A549 (cell line): Measurements from ENCODE around the gene PXDC1. TPM values are rescaled to one million over a fixed set of nuclear protein-coding genes. Genes with fewer than 3 reads are reported as not detected.

Source experiments
- ATAC-seq, 2 experiments: fragments of 200-7000 bp in 1 of 2; fragments of >200 bp in 1 of 2; cut with Nextera tagmentation in 1 of 2; cut with Tn5 transposase in 1 of 2; 3 replicates each; pipeline versions ENCODE4 v1.8.0 to v1.9.1; 2018 to 2020; ENCODE audit warnings: mild to moderate bottlenecking in 1 of 2, moderate library complexity in 1 of 2
- CTCF ChIA-PET: fragments of 300-600 bp; sonication (Branson Sonifier 250); formaldehyde crosslinking; extraction: SDS; loops from one replicate; lab custom pipeline; 2021; ENCODE audit warnings: antibody characterized with exemption, inconsistent platforms; lab: Yijun Ruan, JAX
- POLR2A ChIA-PET: fragments of 350-600 bp; formaldehyde crosslinking; extraction: SDS; loops from one replicate; lab custom pipeline; 2021; ENCODE audit warnings: antibody characterized with exemption, inconsistent platforms; lab: Yijun Ruan, JAX
- DNase-seq, 2 experiments: peaks; one replicate each; pipeline versions ENCODE4 v3.0.0 to v3.0.0-alpha.2; 2011 to 2016; ENCODE audit warnings: low read depth in 1 of 2, low spot score in 1 of 2
- FAIRE-seq: peaks from 2 replicates; lab custom pipeline; 2011; peaks lifted over from hg19 to GRCh38; lab: Jason Lieb, UNC
- H3K27ac ChIP-seq, 2 experiments: fragments of >200 bp; sonication (Bioruptor Twin); formaldehyde crosslinking; 3 replicates each; pipeline ENCODE4 v1.5.1; 2016 to 2017
- H3K4me1 ChIP-seq: fragments of >200 bp; sonication (Bioruptor Twin); formaldehyde crosslinking; 3 replicates; pipeline ENCODE4 v1.6.1; 2016
- H3K4me2 ChIP-seq: fragments of >200 bp; sonication (Bioruptor Twin); formaldehyde crosslinking; 3 replicates; pipeline ENCODE4 v1.6.1; 2016
- H3K4me3 ChIP-seq: fragments of >200 bp; sonication (Bioruptor Twin); formaldehyde crosslinking; 3 replicates; pipeline ENCODE4 v1.5.1; 2016
- H3K9me3 ChIP-seq: fragments of >200 bp; sonication (Bioruptor Twin); formaldehyde crosslinking; 3 replicates; pipeline ENCODE4 v1.6.1; 2016
- CHD2 ChIP-seq: fragments of 150-350 bp; IDR thresholded peaks from 2 replicates; pipeline ENCODE4 v1.6.1; 2014; ENCODE audit warnings: low read length; ENCODE audit not compliant: partially characterized antibody
- MYC ChIP-seq: IDR thresholded peaks from 2 replicates; pipeline ENCODE4 v1.6.1; 2012; ENCODE audit warnings: mild to moderate bottlenecking, inconsistent platforms, low read length, improper control_type of control experiment, borderline replicate concordance
- NPAS2 ChIP-seq: fragments of 250-450 bp; sonication (Bioruptor Pico); IDR thresholded peaks from 2 replicates; pipeline ENCODE4 v1.8.0; 2022; ENCODE audit warnings: mild to moderate bottlenecking, moderate library complexity, borderline replicate concordance
- PBX3 ChIP-seq: IDR thresholded peaks from 2 replicates; pipeline ENCODE4 v1.6.1; 2012
- PHF8 ChIP-seq: fragments of 200-600 bp; sonication (generic); IDR thresholded peaks from 2 replicates; pipeline ENCODE4 v1.6.1; 2016; ENCODE audit warnings: low read depth, mild to moderate bottlenecking, antibody characterized with exemption, moderate library complexity, borderline replicate concordance
- POLR2A ChIP-seq: IDR thresholded peaks from 2 replicates; pipeline ENCODE4 v1.6.1; 2012; ENCODE audit warnings: mild to moderate bottlenecking, low read length
- RAD21 ChIP-seq, 2 experiments: fragments of >200 bp in 1 of 2; sonication (Bioruptor Twin) in 1 of 2; formaldehyde crosslinking in 1 of 2; IDR thresholded peaks in 1 of 2; conservative IDR thresholded peaks in 1 of 2; 2 replicates in 1 of 2; 3 replicates in 1 of 2; pipeline ENCODE4 v1.6.1; 2012 to 2018; ENCODE audit warnings: inconsistent platforms in 1 of 2
- RCOR1 ChIP-seq: fragments of 150-350 bp; IDR thresholded peaks from 2 replicates; pipeline ENCODE4 v1.6.1; 2014; ENCODE audit warnings: antibody characterized with exemption, low read length, low read depth
- RNF2 ChIP-seq: fragments of 200-600 bp; sonication (generic); IDR thresholded peaks from 2 replicates; pipeline ENCODE4 v1.6.1; 2016; ENCODE audit warnings: low read depth, mild to moderate bottlenecking, antibody characterized with exemption, moderate library complexity, borderline replicate concordance
- SMC3 ChIP-seq: fragments of >200 bp; sonication (Bioruptor Twin); formaldehyde crosslinking; IDR thresholded peaks from 3 replicates; pipeline ENCODE4 v1.6.1; 2018; ENCODE audit warnings: inconsistent platforms
- TP53 ChIP-seq: fragments of 250-450 bp; sonication (Bioruptor Pico); IDR thresholded peaks from 2 replicates; pipeline ENCODE4 v1.5.0; 2021; ENCODE audit warnings: mild to moderate bottlenecking, moderate library complexity
- ZFP36 ChIP-seq: fragments of 450-650 bp; IDR thresholded peaks from 2 replicates; pipeline ENCODE4 v1.6.1; 2014; ENCODE audit warnings: borderline replicate concordance; ENCODE audit not compliant: partially characterized antibody
- WGBS: methylation state at CpG from one replicate; pipeline ENCODE4 v1.1.6; 2017; ENCODE audit errors: missing lambda C conversion rate; 5-methylcytosine and 5-hydroxymethylcytosine counted together
- polyA plus RNA-seq, 4 experiments: library from polyadenylated mRNA; depleted of rRNA in 3 of 4; stranded (reverse); fragments of >200 nt; fragmentation: RNase III in 1 of 4; extraction: RNeasy Plus Mini Kit Qiagen cat#74134 plus additional on column Dnase treatment in 1 of 4; gene quantifications; 2 replicates in 3 of 4; 3 replicates in 1 of 4; pipeline ENCODE4 v1.2.3, GENCODE V29; 2011 to 2017
- TF ChIP-seq, protein P1 (sequence below): fragments of >200 bp; sonication (Bioruptor Twin); formaldehyde crosslinking; IDR thresholded peaks from 3 replicates; pipeline ENCODE4 v1.6.1; 2016
- TF ChIP-seq, protein P2 (sequence below): fragments of 450-650 bp; IDR thresholded peaks from 2 replicates; pipeline ENCODE4 v1.6.1; 2014; ENCODE audit warnings: antibody characterized with exemption
- TF ChIP-seq, protein P3 (sequence below): fragments of >200 bp; sonication (Bioruptor Twin); formaldehyde crosslinking; IDR thresholded peaks from 3 replicates; pipeline ENCODE4 v1.5.1; 2016
- TF ChIP-seq, protein P4 (sequence below): fragments of 250-450 bp; sonication (Bioruptor Pico); IDR thresholded peaks from 2 replicates; pipeline ENCODE4 v1.5.0; 2020; ENCODE audit warnings: low read depth, mild to moderate bottlenecking, moderate library complexity

The PXDC1 gene
- polyA plus RNA-seq, 2 of the 4 experiments (the other 2 are of a cell fraction): 2.5 to 6.6 TPM

DNA sequence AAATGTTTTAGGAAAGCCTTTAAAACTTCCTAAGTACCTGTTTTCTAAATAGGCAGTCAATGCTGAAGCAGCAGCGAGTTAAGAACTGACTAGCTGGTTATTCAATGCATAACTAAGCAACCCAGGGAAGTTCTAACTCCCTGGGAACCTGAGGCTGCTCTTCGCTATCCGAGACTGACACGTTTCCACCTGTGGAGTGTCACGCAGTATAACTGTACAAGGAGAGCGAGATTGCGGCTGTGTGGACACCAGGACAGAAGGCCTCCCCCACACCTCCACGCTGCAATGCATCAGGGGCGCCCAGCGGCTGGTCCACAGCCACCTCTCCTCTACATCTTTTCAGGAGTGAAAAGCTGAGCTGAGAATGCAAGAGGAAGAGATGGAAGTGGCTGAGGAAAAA lies 8.0 kb downstream of the PXDC1 start:
- H3K4me3 ChIP-seq: no peak overlapping the region
- peak overlapping the region in 1 of 2 experiments; percentile 28; a peak in 1 of 6 replicates for H3K27ac ChIP-seq
- WGBS: 83% methylated on average over 8 of the region's 10 CpGs
- H3K9me3 ChIP-seq: no peaks in the 10 kb centered on the region
- H3K4me1 ChIP-seq: peaks cover 29% of the 10 kb centered on the region
- DNase-seq: no peak
- CTCF ChIA-PET: interaction anchor here (0.6 to 8.7 kb wide), 24 partner anchors 11 to 464 kb away, joined by 3 to 96 read pairs (median 6); partner anchors contain the start of gene FAM50B
- POLR2A ChIA-PET: no interaction called here
- no peak for ATAC-seq
- H3K4me2 ChIP-seq: no peak overlapping the region
- TF ChIP-seq, protein P1, sequence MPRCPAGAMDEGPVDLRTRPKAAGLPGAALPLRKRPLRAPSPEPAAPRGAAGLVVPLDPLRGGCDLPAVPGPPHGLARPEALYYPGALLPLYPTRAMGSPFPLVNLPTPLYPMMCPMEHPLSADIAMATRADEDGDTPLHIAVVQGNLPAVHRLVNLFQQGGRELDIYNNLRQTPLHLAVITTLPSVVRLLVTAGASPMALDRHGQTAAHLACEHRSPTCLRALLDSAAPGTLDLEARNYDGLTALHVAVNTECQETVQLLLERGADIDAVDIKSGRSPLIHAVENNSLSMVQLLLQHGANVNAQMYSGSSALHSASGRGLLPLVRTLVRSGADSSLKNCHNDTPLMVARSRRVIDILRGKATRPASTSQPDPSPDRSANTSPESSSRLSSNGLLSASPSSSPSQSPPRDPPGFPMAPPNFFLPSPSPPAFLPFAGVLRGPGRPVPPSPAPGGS: no peak
- TF ChIP-seq PBX3: no peak
- no peak for TF ChIP-seq TP53 (CRISPR knock-in tag)
- no peak for TF ChIP-seq POLR2A
- TF ChIP-seq CHD2: no peak
- FAIRE-seq: no peak

DNA sequence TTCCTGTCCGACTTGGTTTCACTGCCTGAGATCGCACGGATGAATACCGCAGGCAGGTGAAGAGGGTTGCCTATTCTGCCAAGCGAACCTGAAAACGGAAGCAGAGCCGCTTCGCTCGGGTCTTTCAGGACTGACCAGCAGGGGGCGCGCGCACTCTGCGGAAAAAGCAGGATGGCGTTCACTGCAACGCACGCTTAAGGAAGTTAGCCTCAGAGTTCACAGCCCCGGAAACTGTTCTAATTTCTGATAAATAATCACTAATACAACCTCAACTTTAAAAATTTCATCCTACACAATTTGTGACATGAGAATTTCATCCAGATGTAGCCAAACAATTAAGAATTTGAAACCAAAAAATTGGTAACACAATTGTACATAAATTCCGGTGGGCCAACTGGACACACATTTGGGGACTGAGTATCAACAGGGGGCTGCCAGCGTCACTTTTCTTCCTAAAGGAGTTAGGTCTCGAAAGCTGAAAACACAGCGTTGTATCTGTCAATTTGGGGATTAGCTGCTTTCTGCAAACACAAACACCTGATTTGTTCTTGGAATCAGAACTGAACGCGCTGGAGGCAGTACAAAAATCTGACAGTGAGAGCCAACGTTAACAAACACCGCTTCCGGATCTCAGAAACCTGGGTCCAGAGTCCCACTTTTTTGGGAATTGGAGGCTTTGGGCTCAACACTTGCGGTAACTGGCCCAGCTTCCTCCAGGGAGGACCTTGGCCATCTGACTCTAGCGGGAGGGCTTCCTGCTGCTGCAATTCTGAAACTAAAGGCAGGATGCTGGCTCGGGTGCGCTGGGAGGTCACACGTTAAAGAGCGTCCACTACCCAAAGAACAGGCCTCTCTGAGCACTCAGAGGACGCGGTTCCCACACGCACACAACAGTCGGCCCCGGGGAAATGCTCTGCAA lies 8.8 kb downstream of the PXDC1 start:
- TF ChIP-seq RCOR1: no peak
- TF ChIP-seq, protein P2, sequence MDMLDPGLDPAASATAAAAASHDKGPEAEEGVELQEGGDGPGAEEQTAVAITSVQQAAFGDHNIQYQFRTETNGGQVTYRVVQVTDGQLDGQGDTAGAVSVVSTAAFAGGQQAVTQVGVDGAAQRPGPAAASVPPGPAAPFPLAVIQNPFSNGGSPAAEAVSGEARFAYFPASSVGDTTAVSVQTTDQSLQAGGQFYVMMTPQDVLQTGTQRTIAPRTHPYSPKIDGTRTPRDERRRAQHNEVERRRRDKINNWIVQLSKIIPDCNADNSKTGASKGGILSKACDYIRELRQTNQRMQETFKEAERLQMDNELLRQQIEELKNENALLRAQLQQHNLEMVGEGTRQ: no peak
- TF ChIP-seq, protein P3, sequence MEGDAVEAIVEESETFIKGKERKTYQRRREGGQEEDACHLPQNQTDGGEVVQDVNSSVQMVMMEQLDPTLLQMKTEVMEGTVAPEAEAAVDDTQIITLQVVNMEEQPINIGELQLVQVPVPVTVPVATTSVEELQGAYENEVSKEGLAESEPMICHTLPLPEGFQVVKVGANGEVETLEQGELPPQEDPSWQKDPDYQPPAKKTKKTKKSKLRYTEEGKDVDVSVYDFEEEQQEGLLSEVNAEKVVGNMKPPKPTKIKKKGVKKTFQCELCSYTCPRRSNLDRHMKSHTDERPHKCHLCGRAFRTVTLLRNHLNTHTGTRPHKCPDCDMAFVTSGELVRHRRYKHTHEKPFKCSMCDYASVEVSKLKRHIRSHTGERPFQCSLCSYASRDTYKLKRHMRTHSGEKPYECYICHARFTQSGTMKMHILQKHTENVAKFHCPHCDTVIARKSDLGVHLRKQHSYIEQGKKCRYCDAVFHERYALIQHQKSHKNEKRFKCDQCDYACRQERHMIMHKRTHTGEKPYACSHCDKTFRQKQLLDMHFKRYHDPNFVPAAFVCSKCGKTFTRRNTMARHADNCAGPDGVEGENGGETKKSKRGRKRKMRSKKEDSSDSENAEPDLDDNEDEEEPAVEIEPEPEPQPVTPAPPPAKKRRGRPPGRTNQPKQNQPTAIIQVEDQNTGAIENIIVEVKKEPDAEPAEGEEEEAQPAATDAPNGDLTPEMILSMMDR: peak; percentile 78
- TF ChIP-seq NPAS2 (CRISPR knock-in tag): no peak
- TF ChIP-seq ZFP36: no peak
- TF ChIP-seq SMC3: peak; percentile 91
- TF ChIP-seq, protein P4, sequence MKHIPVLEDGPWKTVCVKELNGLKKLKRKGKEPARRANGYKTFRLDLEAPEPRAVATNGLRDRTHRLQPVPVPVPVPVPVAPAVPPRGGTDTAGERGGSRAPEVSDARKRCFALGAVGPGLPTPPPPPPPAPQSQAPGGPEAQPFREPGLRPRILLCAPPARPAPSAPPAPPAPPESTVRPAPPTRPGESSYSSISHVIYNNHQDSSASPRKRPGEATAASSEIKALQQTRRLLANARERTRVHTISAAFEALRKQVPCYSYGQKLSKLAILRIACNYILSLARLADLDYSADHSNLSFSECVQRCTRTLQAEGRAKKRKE (CRISPR knock-in tag): no peak
- no peak for TF ChIP-seq RNF2
- no peak for TF ChIP-seq PHF8
- no peak for TF ChIP-seq MYC
- TF ChIP-seq RAD21 (conservative IDR thresholded peaks at IDR 0.05 in 1 of 2, IDR thresholded peaks at IDR 0.05 in 1 of 2): peak; percentile 94
- TF ChIP-seq, all 56 proteins: peak for 3
- ChIA-PET POLR2A (no interaction called here), CTCF (interaction anchor here (0.7 to 8.7 kb wide), 38 partner anchors 10 to 463 kb away, joined by 3 to 96 read pairs (median 5); partner anchors contain the start of gene FAM50B)
- H3K27ac ChIP-seq: peak overlapping the region; percentile 59 to 74; a peak in 5 of 6 replicates
- DNase-seq: peak; percentile 47 to 73
- H3K4me1 ChIP-seq: peaks cover 20% of the 10 kb centered on the region
- 39% methylated on average over 33 of the region's 37 CpGs for WGBS
- peak overlapping the region; percentile 64 for H3K4me2 ChIP-seq
- no peaks in the 10 kb centered on the region for H3K9me3 ChIP-seq
- no peak overlapping the region for H3K4me3 ChIP-seq
- ATAC-seq: peak; percentile 80 to 87
- FAIRE-seq: no peak
